HG03460 (cell line): ENCODE measurements around the gene CACNA1E.
"Not testable (repeated sequence)": the region's sequence is repeated elsewhere in the genome, so short reads cannot be mapped to it uniquely, and the experiment has no call there.

Source experiments
- ATAC-seq: cut with Tn5 transposase; IDR thresholded peaks from one replicate; pipeline ENCODE4 v1.9.1; 2021; ENCODE audit not compliant: unreplicated experiment

CACNA1E gene

DNA sequence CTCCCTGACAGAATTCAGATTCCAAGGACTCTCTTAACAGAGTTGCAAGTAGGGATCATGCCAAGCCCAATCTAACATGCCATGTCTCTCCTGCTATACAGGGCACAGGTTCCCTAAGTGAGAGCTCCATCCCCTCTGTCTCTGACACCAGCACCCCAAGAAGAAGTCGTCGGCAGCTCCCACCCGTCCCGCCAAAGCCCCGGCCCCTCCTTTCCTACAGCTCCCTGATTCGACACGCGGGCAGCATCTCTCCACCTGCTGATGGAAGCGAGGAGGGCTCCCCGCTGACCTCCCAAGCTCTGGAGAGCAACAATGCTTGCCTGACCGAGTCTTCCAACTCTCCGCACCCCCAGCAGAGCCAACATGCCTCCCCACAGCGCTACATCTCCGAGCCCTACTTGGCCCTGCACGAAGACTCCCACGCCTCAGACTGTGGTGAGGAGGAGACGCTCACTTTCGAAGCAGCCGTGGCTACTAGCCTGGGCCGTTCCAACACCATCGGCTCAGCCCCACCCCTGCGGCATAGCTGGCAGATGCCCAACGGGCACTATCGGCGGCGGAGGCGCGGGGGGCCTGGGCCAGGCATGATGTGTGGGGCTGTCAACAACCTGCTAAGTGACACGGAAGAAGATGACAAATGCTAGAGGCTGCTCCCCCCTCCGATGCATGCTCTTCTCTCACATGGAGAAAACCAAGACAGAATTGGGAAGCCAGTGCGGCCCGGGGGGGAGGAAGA is 315.0 kb downstream of the CACNA1E start:
- ATAC-seq: no peak

DNA sequence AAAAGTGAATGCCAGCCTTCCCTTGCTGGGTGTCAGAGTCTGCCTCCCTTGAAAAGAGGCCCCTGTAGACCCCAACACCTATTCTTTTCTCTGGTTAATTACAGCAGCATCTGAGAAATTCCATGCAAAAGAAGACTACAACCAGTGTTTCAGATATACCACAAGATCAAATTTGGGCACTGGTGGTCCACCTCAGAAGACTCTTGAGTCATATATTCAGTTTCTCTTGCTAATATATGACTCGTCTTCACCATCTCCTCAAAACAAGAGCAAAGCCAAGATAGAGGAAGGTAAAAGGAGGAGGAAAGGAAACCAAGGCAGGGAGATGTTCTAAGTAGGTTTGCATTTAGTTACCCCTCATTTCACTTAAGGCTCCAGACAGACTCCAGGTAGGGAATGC is 318.3 kb downstream of the CACNA1E start:
- ATAC-seq: no peak

DNA sequence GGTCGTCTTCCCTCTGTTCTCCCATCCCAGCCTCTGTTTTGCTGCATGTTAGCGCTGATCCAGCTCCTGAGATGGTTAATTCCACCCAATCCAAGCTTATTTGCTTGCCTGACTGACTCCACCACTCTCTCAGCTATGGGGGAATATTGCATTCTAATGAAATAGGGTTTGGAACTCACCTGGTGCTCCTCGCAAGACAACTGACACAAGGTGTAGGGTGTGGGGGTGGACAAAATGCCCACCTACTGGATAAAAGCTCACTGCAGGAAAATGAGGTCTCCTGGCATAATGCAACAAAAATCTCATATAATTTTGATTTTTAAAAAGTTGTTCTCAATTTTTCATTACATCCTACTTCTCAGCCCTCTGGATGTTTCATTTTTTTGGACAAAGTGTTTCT is 319.1 kb downstream of the CACNA1E start:
- no peak for ATAC-seq

DNA sequence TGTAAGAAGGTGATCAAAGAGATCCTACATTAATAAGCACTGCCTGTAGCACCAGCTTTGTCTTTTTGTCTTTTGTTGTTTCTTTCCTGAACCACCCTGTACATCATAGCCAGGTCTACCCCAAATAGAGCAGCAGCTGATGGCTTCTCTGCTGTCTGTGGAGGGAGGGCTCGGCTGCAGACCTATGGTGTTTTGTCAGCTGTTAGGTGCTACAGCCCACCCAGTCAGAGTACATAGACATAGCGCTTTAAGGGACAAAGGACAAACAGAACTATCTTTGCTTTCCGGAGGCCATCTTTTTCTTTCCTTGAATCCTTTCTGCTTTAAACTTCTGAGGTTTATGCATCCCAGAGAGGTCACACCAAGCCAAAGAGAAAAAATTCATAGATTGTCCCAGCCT is 320.1 kb downstream of the CACNA1E start:
- ATAC-seq: no peak

DNA sequence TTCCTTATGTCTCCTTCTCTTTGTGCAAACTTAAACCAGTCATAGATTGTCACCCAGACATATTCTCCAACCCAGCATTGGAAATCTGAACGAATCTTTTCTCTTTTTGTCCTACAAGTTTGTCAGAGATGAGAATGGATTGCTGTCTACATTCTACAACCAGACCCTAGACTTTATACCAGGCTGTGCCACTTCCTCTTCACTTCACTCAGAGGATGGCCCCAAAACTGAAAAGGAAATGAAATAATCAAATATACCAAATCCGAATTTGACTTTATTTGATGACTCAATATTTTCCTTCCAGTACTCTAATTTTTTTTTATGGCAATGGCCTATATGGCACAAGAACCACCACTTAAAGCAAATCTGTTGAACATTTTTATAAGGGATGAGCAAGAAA is 321.7 kb downstream of the CACNA1E start:
- ATAC-seq: no peak

DNA sequence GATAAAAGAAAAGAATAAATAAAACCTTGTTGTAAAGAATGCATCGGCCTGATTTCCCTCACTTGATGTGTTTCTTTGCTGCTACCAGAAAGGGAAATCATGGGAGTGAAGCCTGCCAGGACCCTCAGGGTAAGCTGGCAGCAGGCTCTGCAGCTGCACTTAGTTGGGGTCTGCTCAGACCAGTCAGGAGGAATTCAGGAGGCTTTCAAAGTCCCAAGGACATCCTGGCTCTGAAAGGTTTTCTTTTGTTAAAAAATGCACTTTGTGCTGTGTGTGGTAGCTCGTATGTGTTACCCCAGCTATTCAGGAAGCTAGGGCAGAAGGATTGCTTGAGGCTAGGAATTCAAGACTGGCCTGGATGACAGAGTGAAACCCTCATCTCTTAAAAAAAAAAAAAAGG is 323.4 kb downstream of the CACNA1E start:
- ATAC-seq: no peak

DNA sequence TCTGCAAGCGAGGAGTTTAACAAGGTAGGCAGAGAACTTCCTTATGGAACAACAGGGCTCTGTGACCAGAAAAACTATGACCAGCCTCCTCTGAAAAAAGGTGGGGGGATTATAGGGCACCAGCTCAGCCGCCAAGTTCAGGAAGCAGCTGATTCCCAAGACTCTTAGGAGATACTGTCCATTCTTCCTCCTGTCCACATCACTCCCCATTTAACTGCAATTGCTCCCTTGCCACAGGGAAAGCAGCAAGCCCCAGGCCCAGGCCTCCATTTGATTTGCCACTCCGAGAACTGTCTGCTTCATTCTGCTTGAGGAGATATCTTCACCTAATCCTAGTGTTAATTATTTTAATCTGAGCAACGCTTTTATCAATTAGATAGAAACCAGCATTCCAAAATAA is 323.9 kb downstream of the CACNA1E start:
- no peak for ATAC-seq

DNA sequence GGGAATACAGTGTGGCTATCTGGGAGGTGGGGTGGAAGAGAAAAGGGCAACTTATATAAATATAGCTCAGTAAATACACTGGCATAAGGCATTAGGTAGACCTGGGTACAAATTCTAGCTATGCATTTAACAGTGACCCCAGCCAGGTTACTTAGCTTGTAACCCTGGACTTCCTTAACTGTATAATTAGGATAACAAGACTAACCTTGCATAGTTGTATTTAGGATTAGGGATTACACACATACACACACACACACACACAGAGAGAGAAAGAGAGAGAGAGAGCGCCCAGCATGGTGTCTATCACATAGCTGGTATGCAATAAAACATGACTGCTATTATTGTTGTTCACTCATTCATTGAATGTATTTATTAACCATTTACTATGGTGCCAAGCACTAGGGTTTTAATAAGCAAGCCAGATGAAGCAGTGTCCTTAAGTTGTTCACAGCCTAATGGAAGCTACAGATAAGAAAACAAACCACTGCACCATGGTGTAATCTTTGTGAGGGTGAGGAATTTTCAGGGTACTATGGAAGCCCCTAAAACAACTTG is 326.8 kb downstream of the CACNA1E start:
- no peak for ATAC-seq

DNA sequence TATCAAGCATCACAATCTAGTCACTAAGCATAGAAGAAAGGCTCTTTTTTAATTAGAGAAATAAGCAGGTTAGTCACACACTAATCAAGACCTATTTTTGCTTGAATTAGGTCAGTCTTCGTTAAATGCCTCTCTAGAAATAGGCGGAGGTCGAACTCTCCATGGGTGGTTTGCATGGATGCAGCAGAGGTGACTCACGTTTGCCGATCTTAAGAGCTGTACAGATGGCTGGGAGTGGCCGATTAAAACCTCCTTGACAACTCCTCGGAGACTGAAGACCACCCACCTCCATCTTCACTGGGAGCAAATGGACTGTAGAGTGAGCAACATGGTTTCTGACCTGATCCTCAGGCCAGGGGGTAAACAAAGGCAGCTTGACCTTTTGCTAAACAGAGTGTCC is 328.9 kb downstream of the CACNA1E start:
- ATAC-seq: no peak

DNA sequence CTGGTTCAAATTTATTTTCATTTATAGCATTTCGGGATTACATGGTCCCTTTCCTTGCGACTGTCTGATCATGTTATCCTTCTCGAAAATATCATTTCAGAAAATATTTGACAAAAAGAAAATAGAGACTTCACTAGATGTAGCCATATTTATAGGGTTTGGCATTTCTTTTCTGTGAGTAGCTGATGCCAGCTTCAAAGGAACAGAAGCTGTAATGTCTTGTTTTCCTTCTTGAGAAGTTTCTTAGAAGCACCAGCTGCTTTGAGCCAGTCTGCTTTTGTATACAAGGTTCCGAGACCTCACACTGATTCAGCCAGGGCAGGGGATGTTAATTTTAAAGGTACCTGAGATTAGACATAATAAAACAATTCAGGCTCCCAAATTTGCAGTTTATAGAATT is 329.9 kb downstream of the CACNA1E start:
- ATAC-seq: no peak

DNA sequence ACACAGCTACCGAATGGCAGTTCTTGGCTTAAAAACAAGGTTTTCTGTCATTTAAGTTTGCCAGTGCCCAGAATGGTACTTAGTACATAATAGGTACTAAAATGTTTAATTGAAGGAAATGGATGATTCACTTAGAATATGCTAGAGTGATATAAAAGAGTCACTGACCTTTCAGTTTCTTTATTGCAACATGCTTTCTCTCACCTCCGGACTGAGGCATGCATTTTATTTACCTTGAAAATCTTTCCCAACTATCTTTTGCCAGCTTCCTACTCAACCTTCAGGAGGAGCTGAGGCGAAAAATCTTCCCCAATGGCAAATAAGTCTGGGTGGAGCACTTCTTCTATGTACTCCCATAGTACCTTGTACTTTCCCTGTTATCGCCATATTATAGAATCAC is 333.3 kb downstream of the CACNA1E start:
- no peak for ATAC-seq

DNA sequence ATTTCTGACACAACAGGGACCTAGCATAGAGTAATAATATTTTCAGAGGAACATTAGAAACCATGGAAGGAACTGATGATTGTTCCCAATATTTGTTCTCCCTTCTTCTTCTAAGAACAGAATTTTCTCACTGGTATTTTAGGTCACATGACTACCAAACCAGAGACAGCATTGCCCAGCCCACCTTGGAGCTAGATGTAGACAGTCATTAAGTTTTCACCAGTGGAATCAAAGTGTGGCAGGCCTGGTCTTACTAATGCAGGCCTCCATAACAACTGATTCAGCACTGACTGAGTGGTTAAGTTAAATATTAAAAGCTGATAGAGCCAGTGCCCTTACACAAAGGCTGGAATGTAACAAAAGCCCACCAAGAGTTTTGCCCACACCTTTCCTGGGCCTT is 333.8 kb downstream of the CACNA1E start:
- no peak for ATAC-seq

DNA sequence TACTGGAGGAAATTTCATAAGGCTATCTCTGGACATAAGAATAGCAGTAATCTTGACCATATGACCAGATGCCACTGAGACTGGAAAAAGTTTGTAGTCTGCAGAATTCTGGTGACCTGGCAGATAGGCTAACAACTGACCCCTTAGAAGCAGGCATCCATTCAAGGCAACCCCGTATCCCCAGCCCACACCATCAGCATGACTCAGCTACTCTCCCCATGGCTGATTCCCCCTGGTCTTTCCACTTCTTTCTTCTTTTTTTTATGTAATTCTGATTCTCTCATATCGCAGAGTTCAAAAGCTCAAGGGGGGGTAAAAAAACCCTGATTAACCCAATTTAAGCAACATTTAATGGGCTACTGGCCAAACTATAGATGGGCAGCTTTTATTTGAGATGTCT is 335.1 kb downstream of the CACNA1E start:
- no peak for ATAC-seq

DNA sequence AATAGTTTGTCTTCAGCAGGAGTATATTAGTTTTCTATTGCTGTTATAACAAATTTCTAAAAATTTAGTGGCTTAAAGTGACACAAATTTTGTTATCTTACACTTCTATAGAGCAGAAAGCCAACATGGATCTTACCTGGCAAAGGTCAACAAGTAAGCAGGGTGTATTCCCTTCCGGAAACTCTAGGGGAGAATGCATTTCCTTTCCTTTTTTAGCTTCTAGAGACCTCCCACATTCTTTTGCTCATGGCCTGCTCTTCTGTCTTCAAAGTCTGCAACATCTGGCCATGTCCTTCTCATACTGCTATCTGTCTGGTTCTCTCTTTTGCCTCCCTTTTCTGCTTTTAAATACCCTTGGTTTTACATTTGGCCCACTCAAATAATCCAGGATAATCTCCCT is 335.6 kb downstream of the CACNA1E start:
- ATAC-seq: no peak

DNA sequence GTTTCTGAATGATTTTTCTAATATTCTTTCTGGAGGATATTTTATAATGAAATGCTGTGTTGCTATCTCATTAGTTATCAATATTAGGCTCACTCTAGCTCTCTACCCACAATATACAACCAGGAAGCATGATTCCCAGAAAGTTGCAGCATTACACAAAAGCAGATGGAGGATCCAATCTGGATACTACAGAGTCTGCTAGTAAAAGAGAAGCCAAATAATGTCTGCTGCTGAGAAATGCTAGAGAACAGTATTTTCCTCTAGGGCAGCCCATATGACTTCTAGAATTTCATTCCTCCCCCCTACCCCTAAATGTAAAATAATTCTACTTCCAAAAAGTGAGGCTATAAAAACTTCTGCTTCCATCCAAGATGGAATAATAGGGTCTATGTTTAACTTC is 338.4 kb downstream of the CACNA1E start:
- no peak for ATAC-seq

DNA sequence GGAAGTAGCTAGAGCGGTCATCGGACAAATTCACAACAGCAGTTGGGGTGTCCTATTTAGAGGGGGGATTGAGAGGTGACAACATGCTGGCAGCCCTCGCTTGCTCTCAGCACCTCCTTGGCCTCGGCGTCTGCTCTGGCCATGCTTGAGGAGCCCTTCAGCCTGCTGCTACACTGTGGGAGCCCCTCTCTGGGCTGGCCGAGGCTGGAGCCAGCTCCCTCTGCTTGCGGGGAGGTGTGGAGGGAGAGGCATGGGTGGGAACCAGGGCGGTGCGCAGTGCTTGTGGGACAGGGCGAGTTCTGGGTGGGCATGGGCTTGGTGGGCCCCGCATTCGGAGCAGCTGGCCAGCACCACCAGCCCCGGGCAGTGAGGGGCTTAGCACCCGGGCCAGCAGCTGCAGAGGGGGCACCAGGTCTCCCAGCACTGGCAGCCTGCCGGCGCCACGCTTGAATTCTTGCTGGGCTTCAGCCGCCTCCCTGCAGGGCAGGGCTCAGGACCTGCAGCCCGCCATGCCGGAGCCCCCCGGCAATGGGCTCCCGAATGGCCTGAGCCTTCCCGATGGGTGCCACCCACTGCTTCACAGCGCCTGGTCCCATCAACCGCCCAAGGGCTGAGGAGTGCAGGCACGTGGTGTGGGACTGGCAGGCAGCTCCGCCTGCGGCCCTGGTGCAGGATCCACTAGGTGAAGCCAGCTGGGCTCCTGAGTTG is 349.0 kb downstream of the CACNA1E start:
- not testable (repeated sequence) for ATAC-seq

DNA sequence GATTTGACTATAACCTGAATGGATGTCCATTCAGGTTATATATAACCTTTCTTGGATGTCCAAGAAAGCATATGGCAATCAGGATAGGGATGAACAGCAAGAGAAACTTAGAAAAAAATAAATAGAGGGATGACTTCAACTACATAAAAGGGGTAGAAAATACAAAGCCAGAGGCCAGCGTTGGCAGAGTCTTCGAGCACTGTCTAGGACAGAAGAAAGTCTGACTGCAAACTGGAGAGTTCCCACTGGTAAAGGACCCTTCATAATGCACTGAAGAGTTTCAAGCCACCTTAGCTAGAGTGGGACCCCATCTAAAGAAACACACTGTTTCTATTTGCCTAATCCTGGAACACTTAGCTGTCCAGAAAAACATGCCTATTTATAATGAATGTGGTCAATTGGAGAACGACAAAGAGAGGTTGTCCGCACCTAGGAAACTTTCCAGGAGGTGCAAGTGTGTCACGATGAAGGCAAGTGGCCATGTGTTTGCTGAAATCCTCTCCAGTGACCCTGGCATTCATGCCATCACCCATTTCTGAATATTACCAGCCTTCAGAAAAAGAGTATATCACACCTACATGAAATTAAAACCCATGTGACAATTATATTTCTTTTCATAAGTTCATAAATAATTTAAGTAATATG is 362.8 kb downstream of the CACNA1E start:
- ATAC-seq: no peak

DNA sequence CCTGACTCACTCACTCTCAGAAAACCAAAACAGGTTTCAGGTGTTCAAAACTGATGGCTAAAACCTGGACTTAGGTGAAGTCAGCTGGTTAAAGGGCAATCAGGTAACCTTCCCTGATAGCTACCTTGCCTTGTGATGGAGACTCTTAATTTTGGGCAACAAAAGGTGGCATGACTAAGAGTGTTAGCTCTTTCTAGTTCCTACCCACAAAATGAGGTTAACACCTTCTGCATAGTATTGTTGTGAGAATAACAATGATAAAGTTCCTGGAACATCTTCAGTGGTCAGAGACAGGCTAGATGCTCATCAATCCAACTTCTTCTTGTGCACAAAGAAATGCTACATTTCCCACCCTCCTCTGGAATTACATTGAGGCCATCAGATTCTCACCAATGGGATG is 363.4 kb downstream of the CACNA1E start:
- ATAC-seq: no peak

DNA sequence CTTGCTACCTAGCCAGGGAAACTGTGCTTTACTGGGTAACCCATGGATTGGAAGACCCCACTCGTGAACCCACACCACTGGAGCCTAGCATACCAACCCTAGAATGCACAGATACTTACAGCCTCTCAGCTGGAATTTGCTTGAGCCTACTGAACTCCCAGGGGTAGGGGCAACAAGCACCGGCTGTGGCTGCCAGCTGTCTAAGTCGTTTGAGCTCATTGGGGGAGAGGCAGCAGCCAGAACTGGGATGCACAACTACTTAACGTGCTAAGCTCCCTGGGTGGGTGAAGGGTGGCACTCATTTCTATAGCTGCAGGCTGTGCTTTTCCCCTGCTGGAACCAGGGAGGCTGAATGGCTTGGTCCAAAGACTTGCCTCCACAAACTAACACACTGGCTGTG is 365.8 kb downstream of the CACNA1E start:
- ATAC-seq: no peak

DNA sequence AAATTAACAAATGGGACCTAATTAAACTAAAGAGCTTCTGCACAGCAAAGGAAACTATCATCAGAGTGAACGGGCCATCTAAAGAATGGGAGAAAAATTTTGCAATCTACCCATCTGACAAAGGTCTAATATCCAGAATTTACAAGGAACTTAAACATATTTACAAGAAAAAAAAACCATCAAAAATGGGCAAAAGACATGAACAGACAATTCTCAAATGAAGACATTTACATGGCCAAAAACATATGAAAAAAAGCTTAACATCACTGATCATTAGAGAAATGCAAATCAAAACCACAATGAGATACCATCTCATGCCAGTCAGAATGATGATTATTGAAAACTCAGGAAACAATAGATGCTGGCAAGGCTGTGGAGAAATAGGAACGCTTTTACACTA is 370.9 kb downstream of the CACNA1E start:
- not testable (repeated sequence) for ATAC-seq

DNA sequence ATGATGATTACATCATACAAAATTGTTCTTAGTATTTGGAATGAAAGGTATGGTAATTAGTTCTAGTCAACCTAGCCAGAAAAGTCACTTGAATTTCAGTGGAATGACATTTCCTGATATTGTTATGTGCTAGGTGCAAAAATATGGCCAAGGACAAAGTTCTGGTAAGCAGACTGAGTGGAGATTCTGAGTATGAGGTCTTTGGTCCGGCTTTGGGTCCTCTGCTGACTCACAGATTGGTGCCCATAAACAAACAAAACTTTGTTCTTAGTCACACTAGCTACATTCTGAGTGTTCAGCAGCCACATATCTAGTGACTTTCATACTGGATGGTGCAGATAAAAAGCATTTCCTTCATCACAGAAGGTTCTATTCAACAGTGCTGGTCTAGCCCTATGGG is 372.1 kb downstream of the CACNA1E start:
- no peak for ATAC-seq
